Measurements from ENCODE around the gene ITGA5.

GRCh38 chr12:54384591-54385041 lies 34.5 kb downstream of the ITGA5 start, which contains the start of gene ZNF385A:
- TF ChIP-seq CTCF (IDR thresholded peaks at IDR 0.05) (no peak), POLR2A (IDR thresholded peaks at IDR 0.05) (no peak)
